Activated CD8-positive, alpha-beta memory T cell treated with anti-CD3 and anti-CD28 coated beads for 1 hour (primary cell): ENCODE measurements around the gene CDC20.
A peak's percentile ranks its signal among the peaks of the same experiment; 100 is the strongest.
"Not testable (repeated sequence)": the region's sequence is repeated elsewhere in the genome, so short reads cannot be mapped to it uniquely, and the experiment has no call there.

Source experiments
- DNase-seq, 2 donors: peaks; one replicate each; pipeline ENCODE4 v3.0.0-alpha.2; 2020; ENCODE audit warnings: low read depth in 1 of 2; ENCODE audit errors: extremely low read depth in 1 of 2

Gene CDC20

DNA sequence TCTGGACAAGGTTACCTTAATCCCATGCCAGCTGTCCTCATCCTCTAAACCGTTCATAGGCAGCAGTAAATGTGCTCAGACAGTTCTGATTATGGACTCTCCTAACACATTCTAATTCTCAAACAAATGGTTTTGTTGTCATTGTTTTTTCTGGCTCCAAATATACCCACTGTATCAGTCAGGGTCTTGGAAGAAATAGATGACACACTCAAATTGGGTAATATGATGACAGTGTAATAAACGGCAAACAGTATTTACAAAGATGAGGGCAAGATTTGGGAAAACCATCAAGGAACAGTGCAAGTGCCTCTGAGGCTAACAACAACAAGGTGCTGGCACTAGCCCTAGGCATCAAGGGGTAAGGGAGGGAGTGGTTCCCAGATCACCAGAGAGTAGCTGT lies 4.3 kb upstream of the CDC20 start:
- DNase-seq: no peak

GRCh38 chr1:43354936-43355335 lies 3.8 kb upstream of the CDC20 start:
- no peak for DNase-seq

GRCh38 chr1:43357251-43357650 lies 1.5 kb upstream of the CDC20 start:
- DNase-seq: no peak

- no peak for DNase-seq
Observed at GRCh38 chr1:43358121-43358745, 548 bp upstream of the CDC20 start.

DNA sequence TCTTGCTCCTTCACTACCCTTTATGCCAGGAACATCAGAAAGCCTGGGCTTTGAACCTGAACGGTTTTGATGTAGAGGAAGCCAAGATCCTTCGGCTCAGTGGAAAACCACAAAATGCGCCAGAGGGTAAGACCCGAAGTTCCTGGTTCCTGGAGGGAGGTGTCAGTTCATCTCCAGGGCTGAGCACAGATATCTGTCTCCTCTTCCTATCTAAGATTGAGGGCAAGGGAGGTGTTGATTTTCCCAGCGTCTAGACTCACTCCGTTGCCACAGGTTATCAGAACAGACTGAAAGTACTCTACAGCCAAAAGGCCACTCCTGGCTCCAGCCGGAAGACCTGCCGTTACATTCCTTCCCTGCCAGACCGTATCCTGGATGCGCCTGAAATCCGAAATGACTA lies 915 bp downstream of the CDC20 start:
- DNase-seq: no peak

- no peak for DNase-seq
Observed at GRCh38 chr1:43360616-43361015, 1.8 kb downstream of the CDC20 start.

DNA sequence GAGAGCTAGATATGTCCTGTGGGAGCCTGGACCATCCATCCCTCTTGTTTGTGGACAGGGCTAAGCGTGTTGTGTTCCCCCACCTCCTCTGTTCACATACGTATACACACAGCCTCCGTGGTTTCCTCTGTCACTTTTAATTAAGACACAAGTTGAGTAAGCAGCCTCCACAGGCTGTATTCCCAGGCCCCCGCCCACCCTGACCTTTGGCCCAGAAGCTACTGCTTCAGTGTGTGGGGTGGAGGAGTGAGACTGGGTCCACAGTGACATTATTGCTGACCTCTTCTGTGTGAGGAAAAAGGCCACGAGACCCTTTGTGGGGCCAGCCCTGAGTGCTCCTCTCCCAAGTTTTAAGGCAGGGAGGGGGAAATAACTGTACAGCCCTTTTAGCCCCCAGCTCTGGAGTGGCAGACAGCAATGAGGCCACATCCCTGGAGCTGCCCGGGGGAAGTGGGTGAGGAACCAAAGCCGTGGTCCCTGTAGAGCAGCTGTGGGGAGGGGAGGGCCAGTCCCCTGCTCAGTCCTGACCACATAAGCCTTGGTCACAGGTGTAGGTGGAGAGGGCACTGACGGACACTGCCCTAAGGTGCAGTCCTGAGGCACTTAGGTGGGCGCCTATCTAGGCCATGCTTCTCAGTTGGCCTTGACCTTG lies 4.6 kb downstream of the CDC20 start:
- DNase-seq: no peak

GRCh38 chr1:43363935-43364525 lies 5.2 kb downstream of the CDC20 start:
- DNase-seq: no peak

DNA sequence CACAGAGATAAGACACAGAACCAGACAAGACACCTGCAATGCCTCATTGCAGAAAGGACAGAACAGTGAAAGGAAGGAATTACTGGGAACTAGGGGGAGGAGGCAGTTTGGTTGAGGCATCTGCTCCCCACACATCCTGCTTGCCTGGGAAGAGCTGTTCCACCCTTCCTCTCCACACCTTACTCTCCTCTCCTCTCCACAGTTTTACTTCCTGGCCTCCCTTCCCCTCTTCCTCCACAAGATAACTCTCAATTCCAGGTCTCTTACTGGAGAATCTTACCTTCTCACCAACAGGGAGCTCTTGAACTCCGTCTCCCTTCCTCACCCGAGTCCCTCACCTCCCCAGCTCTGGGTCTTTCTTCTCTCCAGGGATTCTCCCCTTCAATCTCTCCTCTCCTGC lies 6.9 kb downstream of the CDC20 start:
- no peak for DNase-seq

- DNase-seq: no peak
Observed at GRCh38 chr1:43366179-43366578, 7.4 kb downstream of the CDC20 start.

DNA sequence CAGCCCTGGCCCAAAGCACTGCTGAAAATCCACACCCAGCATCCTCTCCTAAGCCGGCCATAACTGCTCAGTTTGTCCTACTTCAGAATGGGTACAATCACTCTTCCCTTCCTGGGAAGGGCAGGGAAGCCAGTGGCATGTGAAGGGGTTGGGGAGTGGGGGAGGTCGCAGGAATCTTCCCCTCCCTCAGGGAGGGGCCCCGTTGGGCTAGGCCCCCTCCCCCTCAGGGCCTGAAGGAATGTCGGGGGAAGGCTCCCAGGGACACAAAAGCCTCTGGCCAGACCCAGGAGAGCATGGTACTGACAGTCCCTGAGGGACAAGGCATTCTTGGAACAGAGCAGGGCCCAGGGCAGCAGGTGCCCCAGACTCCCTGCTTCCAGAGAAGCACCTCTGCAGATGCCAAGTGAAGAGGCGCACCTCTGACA lies 7.8 kb downstream of the CDC20 start:
- no peak for DNase-seq

GRCh38 chr1:43367026-43367903 lies 8.5 kb downstream of the CDC20 start:
- DNase-seq: no peak

- DNase-seq: peak; percentile 48 to 77
Observed at GRCh38 chr1:43367904-43368645, 9.3 kb downstream of the CDC20 start, which contains the start of gene ELOVL1. ELOVL1 (minus strand) TSS chr1:43368011; CDS start chr1:43365609, 2,402 bp downstream.

GRCh38 chr1:43368646-43369020 lies 9.9 kb downstream of the CDC20 start:
- DNase-seq: no peak

GRCh38 chr1:43369779-43370178 lies 11.0 kb downstream of the CDC20 start:
- DNase-seq: not testable (repeated sequence)

DNA sequence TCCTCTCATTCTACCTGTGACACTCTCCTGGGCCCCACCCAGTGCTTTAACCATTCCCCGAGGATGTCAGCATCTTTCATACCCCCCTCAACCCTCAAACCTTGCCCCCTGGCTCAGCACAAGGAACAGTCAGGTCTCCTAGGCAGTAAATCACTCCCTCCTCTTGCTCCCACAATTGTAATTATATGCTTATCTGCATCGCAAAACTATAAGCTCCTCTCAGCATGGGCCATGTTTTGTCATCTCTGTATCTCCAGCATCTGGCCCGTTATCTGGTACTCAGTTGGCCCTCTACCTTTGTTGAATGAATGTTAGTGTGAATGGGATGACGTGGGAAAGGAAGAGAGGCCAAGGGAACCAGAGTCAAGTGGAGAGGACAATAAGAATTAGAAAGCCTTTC lies 11.8 kb downstream of the CDC20 start:
- no peak for DNase-seq

DNA sequence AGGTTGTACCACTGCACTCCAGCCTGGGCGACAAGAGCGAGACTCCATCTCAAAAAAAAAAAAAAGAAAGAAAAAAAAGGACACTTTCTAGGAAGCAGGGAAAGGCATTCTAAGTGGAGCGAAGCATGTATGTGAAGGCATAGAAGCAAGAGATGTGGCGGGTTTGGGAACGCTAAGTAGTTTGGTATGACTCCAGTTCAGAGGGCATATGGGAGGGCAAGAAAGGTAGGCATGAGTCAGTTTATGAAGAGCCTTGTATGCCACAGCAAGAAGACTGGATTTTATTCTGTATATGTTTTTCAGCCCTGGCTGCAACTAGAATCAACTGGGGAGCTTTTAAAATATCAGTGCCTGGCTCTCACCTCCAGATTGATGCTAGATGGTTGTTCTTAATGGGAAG lies 13.4 kb downstream of the CDC20 start:
- DNase-seq: no peak

GRCh38 chr1:43373066-43373940 lies 14.5 kb downstream of the CDC20 start:
- no peak for DNase-seq

DNA sequence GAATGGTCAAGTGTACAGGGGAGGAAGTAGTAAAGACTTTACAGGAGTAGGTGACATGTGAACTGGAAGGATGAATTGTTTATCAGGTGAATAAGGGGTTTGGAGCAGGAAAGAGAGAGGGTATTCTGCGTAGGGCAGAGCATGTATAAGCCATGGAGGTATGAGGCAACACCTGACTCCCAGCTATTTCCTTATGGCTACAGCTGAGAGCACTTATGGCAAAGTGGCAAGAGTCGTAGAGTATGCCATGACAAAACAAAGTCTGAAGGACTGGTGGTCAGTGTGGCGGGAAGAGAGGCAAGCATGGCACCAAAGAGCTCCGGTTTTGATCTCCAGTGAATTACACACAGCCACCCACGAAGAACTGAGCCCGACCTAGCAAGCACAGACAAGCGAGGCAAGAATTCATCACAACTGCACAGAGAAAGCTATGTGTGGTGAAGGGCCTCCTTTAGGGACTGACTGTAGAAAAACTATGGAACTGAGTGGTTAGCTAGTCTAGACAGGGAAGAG lies 18.0 kb downstream of the CDC20 start:
- DNase-seq: no peak

DNA sequence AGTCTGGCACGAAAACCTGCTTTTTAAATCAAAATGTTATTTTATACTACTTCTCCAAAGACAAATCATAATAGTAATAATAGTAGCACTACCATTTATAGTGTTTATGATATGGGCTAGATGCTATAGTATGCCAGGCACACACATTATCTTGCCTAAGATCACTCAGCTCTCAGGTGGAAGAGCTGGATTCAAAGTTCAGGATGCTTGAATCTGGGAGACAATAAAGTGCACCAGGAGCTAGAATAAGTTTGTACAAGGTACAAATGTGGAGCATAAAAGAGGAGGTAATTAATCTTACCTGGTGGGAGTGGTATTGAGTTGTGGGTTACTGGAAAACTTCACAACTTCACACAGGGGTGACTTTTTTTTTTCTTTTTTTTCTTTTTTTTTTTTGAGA lies 19.1 kb downstream of the CDC20 start:
- no peak for DNase-seq
